Uterus (tissue), 2 donors: ENCODE measurements around the gene CA5B.

Experiments used
- POLR2A ChIP-seq, 2 donors: fragments of 450-650 bp; IDR thresholded peaks; one replicate each; pipeline ENCODE4 v1.6.1; 2016; ENCODE audit warnings: antibody characterized with exemption in 2 of 2, mild to moderate bottlenecking in 1 of 2, moderate library complexity in 1 of 2
- TF ChIP-seq, protein P1 (sequence below), 4 experiments: fragments of 200-600 bp in 2 of 4; fragments of 450-650 bp in 2 of 4; sonication (generic) in 2 of 4; IDR thresholded peaks; one replicate each; pipeline ENCODE4 v1.5.1; 2016 to 2019; ENCODE audit warnings: antibody characterized with exemption in 4 of 4, mild to moderate bottlenecking in 2 of 4, moderate library complexity in 1 of 4

DNA sequence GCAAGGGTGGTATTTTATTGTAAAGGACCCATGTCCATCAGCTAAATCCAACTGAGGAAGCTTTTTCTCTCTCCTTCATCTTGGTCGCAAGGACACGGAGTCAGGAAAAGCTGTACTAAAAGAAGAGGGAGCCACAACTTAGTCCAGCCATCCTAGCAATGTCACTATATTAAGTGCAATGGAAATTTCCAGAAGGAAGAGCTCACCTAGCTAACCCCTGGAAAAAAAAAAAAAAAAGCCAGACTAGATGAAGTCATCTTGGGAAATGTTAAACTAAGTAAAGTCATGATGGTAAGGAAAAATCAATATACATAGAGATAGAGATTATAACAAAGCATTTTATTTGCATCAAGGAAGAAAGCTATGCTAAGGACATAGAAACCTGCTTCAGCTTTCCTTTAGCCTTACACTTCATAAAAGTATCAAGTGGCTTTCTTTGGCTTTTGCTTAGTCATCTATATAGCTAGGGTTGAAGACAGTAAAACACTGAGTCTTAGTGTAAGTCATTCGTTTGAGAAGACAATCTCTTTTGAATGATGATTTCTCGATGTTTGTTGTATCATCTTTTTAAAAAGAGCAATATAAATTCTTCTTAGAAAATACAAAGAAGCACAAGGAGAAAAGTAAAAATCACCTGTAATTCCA is 18.6 kb upstream of the CA5B start:
- TF ChIP-seq, protein P1, sequence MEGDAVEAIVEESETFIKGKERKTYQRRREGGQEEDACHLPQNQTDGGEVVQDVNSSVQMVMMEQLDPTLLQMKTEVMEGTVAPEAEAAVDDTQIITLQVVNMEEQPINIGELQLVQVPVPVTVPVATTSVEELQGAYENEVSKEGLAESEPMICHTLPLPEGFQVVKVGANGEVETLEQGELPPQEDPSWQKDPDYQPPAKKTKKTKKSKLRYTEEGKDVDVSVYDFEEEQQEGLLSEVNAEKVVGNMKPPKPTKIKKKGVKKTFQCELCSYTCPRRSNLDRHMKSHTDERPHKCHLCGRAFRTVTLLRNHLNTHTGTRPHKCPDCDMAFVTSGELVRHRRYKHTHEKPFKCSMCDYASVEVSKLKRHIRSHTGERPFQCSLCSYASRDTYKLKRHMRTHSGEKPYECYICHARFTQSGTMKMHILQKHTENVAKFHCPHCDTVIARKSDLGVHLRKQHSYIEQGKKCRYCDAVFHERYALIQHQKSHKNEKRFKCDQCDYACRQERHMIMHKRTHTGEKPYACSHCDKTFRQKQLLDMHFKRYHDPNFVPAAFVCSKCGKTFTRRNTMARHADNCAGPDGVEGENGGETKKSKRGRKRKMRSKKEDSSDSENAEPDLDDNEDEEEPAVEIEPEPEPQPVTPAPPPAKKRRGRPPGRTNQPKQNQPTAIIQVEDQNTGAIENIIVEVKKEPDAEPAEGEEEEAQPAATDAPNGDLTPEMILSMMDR (IDR thresholded peaks at IDR 0.05), result no peak
- no peak for TF ChIP-seq POLR2A (IDR thresholded peaks at IDR 0.05)
